VCaP (cell line): ENCODE measurements around the gene ARL5A.

ENCODE experiments used
- H3K27ac ChIP-seq: fragments of 450-650 bp; 2 replicates; pipeline ENCODE4 v1.5.1; 2017
- TF ChIP-seq, protein P1 (sequence below): fragments of 450-650 bp; conservative IDR thresholded peaks from 2 replicates; pipeline ENCODE4 v1.5.1; 2017; ENCODE audit warnings: mild to moderate bottlenecking, moderate library complexity

Gene ARL5A

GRCh38 chr2:151765760-151766410 is 62.3 kb downstream of the ARL5A start:
- H3K27ac ChIP-seq, result peak overlapping the region; percentile 86
- TF ChIP-seq, protein P1, sequence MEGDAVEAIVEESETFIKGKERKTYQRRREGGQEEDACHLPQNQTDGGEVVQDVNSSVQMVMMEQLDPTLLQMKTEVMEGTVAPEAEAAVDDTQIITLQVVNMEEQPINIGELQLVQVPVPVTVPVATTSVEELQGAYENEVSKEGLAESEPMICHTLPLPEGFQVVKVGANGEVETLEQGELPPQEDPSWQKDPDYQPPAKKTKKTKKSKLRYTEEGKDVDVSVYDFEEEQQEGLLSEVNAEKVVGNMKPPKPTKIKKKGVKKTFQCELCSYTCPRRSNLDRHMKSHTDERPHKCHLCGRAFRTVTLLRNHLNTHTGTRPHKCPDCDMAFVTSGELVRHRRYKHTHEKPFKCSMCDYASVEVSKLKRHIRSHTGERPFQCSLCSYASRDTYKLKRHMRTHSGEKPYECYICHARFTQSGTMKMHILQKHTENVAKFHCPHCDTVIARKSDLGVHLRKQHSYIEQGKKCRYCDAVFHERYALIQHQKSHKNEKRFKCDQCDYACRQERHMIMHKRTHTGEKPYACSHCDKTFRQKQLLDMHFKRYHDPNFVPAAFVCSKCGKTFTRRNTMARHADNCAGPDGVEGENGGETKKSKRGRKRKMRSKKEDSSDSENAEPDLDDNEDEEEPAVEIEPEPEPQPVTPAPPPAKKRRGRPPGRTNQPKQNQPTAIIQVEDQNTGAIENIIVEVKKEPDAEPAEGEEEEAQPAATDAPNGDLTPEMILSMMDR, result no peak

GRCh38 chr2:151762694-151763093 is 65.5 kb downstream of the ARL5A start:
- TF ChIP-seq, protein P1, result no peak
- H3K27ac ChIP-seq, result no peak overlapping the region

GRCh38 chr2:151761687-151762086 is 66.5 kb downstream of the ARL5A start:
- TF ChIP-seq, protein P1, result no peak
- H3K27ac ChIP-seq, result no peak overlapping the region

DNA sequence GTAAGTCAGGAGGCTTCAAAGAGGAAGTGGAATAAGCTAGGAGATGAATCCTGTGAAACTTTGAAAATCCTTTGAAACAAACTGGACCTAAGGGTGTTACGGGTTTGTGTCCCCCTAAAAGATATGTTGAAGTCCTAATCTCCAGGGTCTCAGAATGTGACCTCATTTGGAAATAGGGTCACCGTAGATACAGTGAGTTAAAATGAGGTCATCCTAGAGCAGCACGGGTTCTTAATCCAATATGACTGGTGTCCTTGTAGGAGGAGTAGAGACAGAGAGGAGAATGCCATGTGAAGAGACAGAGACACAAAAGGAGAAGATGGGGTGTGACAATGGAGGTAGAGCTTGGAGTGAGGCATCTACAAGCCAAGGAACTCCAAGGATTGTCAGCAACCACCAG is 67.0 kb downstream of the ARL5A start:
- TF ChIP-seq, protein P1, result no peak

DNA sequence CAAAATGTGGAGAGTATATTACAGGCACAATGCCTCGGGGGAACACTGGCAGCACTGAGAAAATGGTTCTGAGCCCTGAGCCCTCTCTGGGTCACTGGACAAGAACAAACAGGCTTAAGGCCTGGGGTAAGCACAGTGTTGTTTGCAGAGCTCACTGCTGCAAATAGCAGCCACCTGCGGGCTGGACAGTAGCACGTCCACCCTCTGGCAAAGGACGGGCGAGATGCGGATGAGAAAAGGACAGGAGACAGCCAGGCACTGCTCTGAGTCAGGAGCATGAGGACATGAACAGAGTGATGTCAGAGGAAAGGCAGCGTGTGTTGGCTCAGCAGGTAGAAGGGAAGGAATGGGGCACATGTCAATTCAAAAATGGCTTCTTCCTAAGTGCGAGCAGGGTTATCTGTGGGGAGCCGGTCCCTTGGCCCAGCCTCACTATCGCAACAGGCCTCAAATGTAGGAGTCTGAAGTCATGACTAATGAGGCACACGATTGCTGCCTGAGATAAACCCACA is 68.0 kb downstream of the ARL5A start:
- TF ChIP-seq, protein P1, result no peak
- H3K27ac ChIP-seq, result peak overlapping the region; percentile 63

More for the DNA sequence above, 67.0 kb downstream of the ARL5A start:
- no peak overlapping the region for H3K27ac ChIP-seq

DNA sequence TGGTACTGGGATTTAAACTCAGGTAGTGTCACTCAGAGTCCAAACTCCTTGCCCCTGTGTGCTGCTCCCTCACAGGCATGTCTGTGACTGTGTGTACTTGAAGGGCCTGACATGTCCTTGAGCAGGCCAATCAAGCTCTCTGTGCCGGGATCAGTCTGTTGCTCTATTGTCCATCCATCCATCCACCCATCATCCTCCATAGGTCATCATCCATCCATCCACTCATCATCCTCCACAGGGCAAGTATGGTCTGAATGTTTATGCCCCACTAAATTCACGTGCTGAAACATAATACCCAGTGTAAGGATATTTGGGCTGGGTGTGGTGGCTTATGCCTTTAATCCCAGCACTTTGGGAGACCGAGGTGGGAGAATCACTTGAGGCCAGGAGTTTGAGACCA is 69.5 kb downstream of the ARL5A start:
- TF ChIP-seq, protein P1, result no peak
- H3K27ac ChIP-seq, result peak overlapping the region; percentile 63; the same call in 1 of the 2 replicates

DNA sequence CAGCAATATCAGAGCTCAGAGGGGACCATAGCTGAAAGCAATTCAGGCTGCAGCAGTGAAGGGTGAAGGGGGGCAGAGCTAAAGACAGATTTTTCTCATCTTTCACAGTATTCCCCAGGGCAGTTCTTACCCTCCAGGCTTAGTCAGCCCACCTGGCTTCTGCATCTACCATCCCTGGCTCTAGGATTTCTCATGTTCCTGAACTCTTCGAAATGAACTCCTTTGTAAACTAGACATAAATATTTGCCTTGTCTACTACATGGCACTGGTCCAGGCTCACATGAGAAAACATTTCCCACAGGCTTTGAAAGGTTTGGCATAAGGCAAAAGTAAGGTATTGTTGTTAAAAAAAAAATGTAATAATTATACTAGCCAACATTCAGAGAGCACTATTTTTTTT is 70.4 kb downstream of the ARL5A start:
- H3K27ac ChIP-seq, result peak overlapping the region; percentile 63; the same call in 1 of the 2 replicates
- TF ChIP-seq, protein P1, result no peak
